ENCODE results near the gene TMSB15A.
"Not testable (repeated sequence)": the region's sequence is repeated elsewhere in the genome, so short reads cannot be mapped to it uniquely, and the experiment has no call there.

GRCh38 chrX:102470215-102470614 is 46.3 kb downstream of the TMSB15A start:
- TF ChIP-seq CTCF (IDR thresholded peaks at IDR 0.05; ENCODE audit: extremely low read depth in 1 of 2, insufficient read depth in 1 of 2, low read depth in 1 of 2, low read length in 2 of 2); POLR2A (IDR thresholded peaks at IDR 0.05; ENCODE audit: low read depth, low read length); EZH2 (IDR thresholded peaks at IDR 0.05; ENCODE audit: borderline replicate concordance, low read depth, low read length, severe bottlenecking); POLR2AphosphoS5 (IDR thresholded peaks at IDR 0.05; ENCODE audit: insufficient read depth, low read depth, low read length); FOS (IDR thresholded peaks at IDR 0.05; ENCODE audit: borderline replicate concordance, insufficient read depth, low read length); MAX (IDR thresholded peaks at IDR 0.05; ENCODE audit: insufficient read depth, insufficient read length); GATA2 (IDR thresholded peaks at IDR 0.05; ENCODE audit: insufficient read depth, insufficient read length, low read depth, low read length); MYC (IDR thresholded peaks at IDR 0.05; ENCODE audit: low read depth, low read length): not testable (repeated sequence)

Data from endothelial cell of umbilical vein (primary cell).